WTC11 (cell line): Measurements from ENCODE around the gene PPP4C. TPM values are rescaled to one million over a fixed set of nuclear protein-coding genes. Genes with fewer than 3 reads are reported as not detected.

Experiments
- ATAC-seq: fragments of 200-7000 bp; cut with Tn5 transposase; 2 replicates; pipeline ENCODE4 v1.10.0; 2021; ENCODE audit warnings: mild to moderate bottlenecking, moderate library complexity
- CTCF ChIA-PET: fragments of 300-600 bp; sonication (Branson Sonifier 250); formaldehyde crosslinking; loops from one replicate; lab custom pipeline; 2021; ENCODE audit warnings: antibody characterized with exemption; lab: Charles Lee
- POLR2A ChIA-PET: fragments of 350-600 bp; sonication (Branson Sonifier 250); formaldehyde crosslinking; loops from one replicate; lab custom pipeline; 2021; ENCODE audit warnings: antibody characterized with exemption; lab: Charles Lee
- DNase-seq: peaks from one replicate; pipeline ENCODE4 v3.0.0; 2021; ENCODE audit warnings: low spot score
- H3K27ac Mint-ChIP-seq: 2 replicates; pipeline ENCODE4 v1.8.0; 2021; ENCODE audit warnings: mixed read lengths
- H3K27me3 Mint-ChIP-seq: 2 replicates; pipeline ENCODE4 v1.8.0; 2021; ENCODE audit warnings: low read depth, mild to moderate bottlenecking, moderate library complexity, mixed read lengths
- H3K36me3 Mint-ChIP-seq: 2 replicates; pipeline ENCODE4 v1.8.0; 2021; ENCODE audit warnings: mixed read lengths
- H3K4me1 Mint-ChIP-seq: 2 replicates; pipeline ENCODE4 v1.8.0; 2022; ENCODE audit warnings: mixed read lengths
- H3K4me3 Mint-ChIP-seq: 2 replicates; pipeline ENCODE4 v1.8.0; 2021; ENCODE audit warnings: mild to moderate bottlenecking, moderate library complexity, mixed read lengths
- H3K9me3 Mint-ChIP-seq: 2 replicates; pipeline ENCODE4 v1.8.0; 2021; ENCODE audit warnings: mixed read lengths
- ATF3 ChIP-seq: sonication (generic); formaldehyde crosslinking; conservative IDR thresholded peaks from 2 replicates; pipeline ENCODE4 v1.8.1; 2022; ENCODE audit warnings: mild to moderate bottlenecking, missing genetic modification reagents
- CDX4 ChIP-seq: fragments of 250-450 bp; sonication (Bioruptor Pico); IDR thresholded peaks from 2 replicates; pipeline ENCODE4 v1.9.0; 2021; ENCODE audit warnings: moderate library complexity, mild to moderate bottlenecking, inconsistent platforms, borderline replicate concordance
- ETV6 ChIP-seq: sonication (generic); formaldehyde crosslinking; IDR thresholded peaks from 2 replicates; pipeline ENCODE4 v1.8.1; 2022; ENCODE audit warnings: mild to moderate bottlenecking, missing genetic modification reagents
- JAZF1 ChIP-seq: fragments of 250-450 bp; sonication (Bioruptor Pico); IDR thresholded peaks from 2 replicates; pipeline ENCODE4 v1.9.0; 2021; ENCODE audit warnings: moderate library complexity, mild to moderate bottlenecking, inconsistent platforms
- MLX ChIP-seq: sonication (generic); formaldehyde crosslinking; IDR thresholded peaks from 2 replicates; pipeline ENCODE4 v1.8.1; 2023; ENCODE audit warnings: mild to moderate bottlenecking, missing genetic modification reagents, moderate library complexity
- MYBL2 ChIP-seq: sonication (generic); formaldehyde crosslinking; IDR thresholded peaks from 2 replicates; pipeline ENCODE4 v1.8.1; 2023; ENCODE audit warnings: mild to moderate bottlenecking, moderate library complexity, missing genetic modification reagents
- NFE2L1 ChIP-seq: sonication (generic); formaldehyde crosslinking; IDR thresholded peaks from 2 replicates; pipeline ENCODE4 v1.8.1; 2023; ENCODE audit warnings: missing genetic modification reagents
- RELA ChIP-seq: sonication (generic); formaldehyde crosslinking; IDR thresholded peaks from 2 replicates; pipeline ENCODE4 v1.8.1; 2022; ENCODE audit warnings: missing genetic modification reagents, mild to moderate bottlenecking, borderline replicate concordance
- RORB ChIP-seq: fragments of 250-450 bp; sonication (Bioruptor Pico); IDR thresholded peaks from 2 replicates; pipeline ENCODE4 v1.9.0; 2021; ENCODE audit warnings: mild to moderate bottlenecking
- SMAD3 ChIP-seq: sonication (generic); formaldehyde crosslinking; IDR thresholded peaks from 2 replicates; pipeline ENCODE4 v1.8.0; 2022; ENCODE audit warnings: missing genetic modification reagents, mild to moderate bottlenecking, borderline replicate concordance
- SOX15 ChIP-seq: fragments of 250-450 bp; sonication (Bioruptor Pico); IDR thresholded peaks from 2 replicates; pipeline ENCODE4 v1.9.0; 2021; ENCODE audit warnings: mild to moderate bottlenecking
- TEAD1 ChIP-seq: sonication (generic); formaldehyde crosslinking; IDR thresholded peaks from 2 replicates; pipeline ENCODE4 v1.8.0; 2022; ENCODE audit warnings: mild to moderate bottlenecking, missing genetic modification reagents
- ZNF121 ChIP-seq: sonication (generic); formaldehyde crosslinking; IDR thresholded peaks from 2 replicates; pipeline ENCODE4 v1.8.0; 2023; ENCODE audit warnings: missing genetic modification reagents
- ZNF423 ChIP-seq: fragments of 250-450 bp; sonication (Bioruptor Pico); IDR thresholded peaks from 2 replicates; pipeline ENCODE4 v2.1.2; 2022; ENCODE audit warnings: mild to moderate bottlenecking, moderate library complexity
- ZNF425 ChIP-seq: fragments of 250-450 bp; sonication (Bioruptor Pico); conservative IDR thresholded peaks from 2 replicates; pipeline ENCODE4 v1.9.0; 2021; ENCODE audit warnings: mild to moderate bottlenecking
- ZNF532 ChIP-seq: fragments of 250-450 bp; sonication (Bioruptor Pico); IDR thresholded peaks from 2 replicates; pipeline ENCODE4 v1.9.0; 2021; ENCODE audit warnings: mild to moderate bottlenecking, borderline replicate concordance
- total RNA-seq: library from RNA; stranded (reverse); gene quantifications from 3 replicates; pipeline ENCODE4 v1.2.3, GENCODE V29; 2021
- TF ChIP-seq, protein P1 (sequence below): sonication (generic); formaldehyde crosslinking; IDR thresholded peaks from 2 replicates; pipeline ENCODE4 v1.8.0; 2023; ENCODE audit warnings: missing genetic modification reagents
- TF ChIP-seq, protein P2 (sequence below): fragments of 250-450 bp; sonication (Bioruptor Pico); IDR thresholded peaks from 2 replicates; pipeline ENCODE4 v1.9.0; 2021; ENCODE audit warnings: mild to moderate bottlenecking
- TF ChIP-seq, protein P3 (sequence below): sonication (generic); formaldehyde crosslinking; IDR thresholded peaks from 2 replicates; pipeline ENCODE4 v1.8.1; 2023; ENCODE audit warnings: mild to moderate bottlenecking, missing genetic modification reagents

Gene PPP4C
- total RNA-seq, 1 experiment from 2014 or later = 164 TPM

DNA sequence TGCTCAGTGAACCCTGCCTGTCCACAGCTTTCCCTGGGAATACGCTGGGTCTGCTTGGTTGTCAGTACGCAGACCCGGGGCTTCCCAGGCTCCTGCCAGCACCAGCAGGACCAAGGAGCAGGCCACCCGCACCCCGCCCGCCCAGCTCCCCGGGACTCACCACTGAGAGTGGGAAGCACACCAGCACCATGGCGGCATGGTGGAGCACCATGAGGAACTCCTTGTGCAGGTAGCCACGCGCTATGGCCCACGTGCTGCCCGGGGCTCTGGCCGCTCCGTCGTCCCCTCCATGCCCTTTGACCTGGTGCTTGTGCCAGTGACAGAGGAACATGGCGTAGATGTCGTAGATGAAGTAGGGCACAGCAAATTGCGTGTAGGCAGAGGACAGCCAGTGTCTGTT lies 49.3 kb upstream of the PPP4C start:
- Mint-ChIP-seq H3K36me3 (no peaks in the 10 kb centered on the region), H3K27ac (no peak overlapping the region), H3K27me3 (peaks cover 5% of the 10 kb centered on the region; the same call in 1 of the 2 replicates), H3K9me3 (no peaks in the 10 kb centered on the region), H3K4me1 (peaks cover 25% of the 10 kb centered on the region)
- no peak for ATAC-seq
- TF ChIP-seq JAZF1 (CRISPR knock-in tag) = no peak
- no peak for TF ChIP-seq ZNF121
- TF ChIP-seq, all 79 proteins: peak for 0
- ChIA-PET CTCF (no interaction called here), POLR2A (no interaction called here)
- DNase-seq = no peak
- no peak overlapping the region for H3K4me3 Mint-ChIP-seq

DNA sequence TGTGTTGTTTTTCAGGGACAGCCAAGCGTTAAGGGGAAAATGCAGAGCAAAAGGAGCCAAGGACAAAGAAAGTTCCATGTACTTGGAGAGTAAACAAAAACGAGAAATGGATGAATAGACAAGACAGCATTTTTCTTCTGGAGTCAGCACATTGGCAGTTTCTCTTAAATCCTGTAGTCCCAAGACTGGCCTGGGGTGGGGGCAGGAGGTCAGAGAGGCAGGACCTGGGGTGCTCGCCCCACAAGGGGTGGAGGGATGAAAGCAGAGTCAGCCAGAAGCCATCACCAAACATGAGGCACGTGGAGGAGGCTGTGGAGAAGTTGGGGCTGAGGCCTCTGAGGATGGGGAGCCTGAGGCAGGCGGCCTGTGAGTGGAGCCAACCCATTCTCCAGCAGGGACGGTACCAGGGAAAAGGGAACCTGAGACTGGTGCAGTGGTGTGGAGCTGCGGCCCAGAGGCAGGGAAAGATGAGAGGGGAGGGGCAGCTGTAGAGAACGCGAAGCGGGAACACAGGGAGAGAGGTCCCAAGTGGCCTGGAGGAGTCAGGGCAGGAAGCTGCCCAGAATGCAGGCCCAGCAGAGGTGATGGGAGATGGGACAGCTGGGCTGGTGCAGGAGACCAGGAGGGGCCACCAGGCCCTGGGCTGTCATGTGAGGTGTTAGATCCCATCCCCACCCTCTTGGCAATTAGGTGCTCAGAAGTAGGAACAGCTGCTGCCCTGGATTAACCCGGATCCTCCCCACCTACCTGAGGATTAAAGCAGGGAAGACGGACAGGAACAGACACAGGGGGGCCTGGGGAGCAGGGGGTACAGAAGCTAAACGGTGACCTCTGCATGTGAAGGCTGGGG lies 48.0 kb upstream of the PPP4C start:
- Mint-ChIP-seq H3K27me3 (peaks cover 13% of the 10 kb centered on the region), H3K36me3 (no peaks in the 10 kb centered on the region)
- no peak for DNase-seq
- no peak; the same call in 1 of the 2 replicates for ATAC-seq
- CTCF ChIA-PET = interaction anchor here (0.6 to 1.6 kb wide), 12 partner anchors 10 to 402 kb away, joined by 3 to 6 read pairs (median 3); partner anchors contain the start of genes DCTPP1 and SEZ6L2
- TF ChIP-seq, protein P1, sequence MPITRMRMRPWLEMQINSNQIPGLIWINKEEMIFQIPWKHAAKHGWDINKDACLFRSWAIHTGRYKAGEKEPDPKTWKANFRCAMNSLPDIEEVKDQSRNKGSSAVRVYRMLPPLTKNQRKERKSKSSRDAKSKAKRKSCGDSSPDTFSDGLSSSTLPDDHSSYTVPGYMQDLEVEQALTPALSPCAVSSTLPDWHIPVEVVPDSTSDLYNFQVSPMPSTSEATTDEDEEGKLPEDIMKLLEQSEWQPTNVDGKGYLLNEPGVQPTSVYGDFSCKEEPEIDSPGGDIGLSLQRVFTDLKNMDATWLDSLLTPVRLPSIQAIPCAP (CRISPR knock-in tag) = no peak
- TF ChIP-seq ZNF425 (CRISPR knock-in tag) (no peak), ATF3 (CRISPR knock-in tag) (no peak), ZNF423 (CRISPR knock-in tag) (no peak), NFE2L1 (CRISPR knock-in tag) (no peak), MLX (CRISPR knock-in tag) (no peak), SMAD3 (no peak), SOX15 (CRISPR knock-in tag) (no peak), ETV6 (no peak), RORB (CRISPR knock-in tag) (no peak), CDX4 (CRISPR knock-in tag) (no peak), ZNF532 (CRISPR knock-in tag) (no peak), RELA (CRISPR knock-in tag) (no peak), TEAD1 (no peak), MYBL2 (CRISPR knock-in tag) (no peak)
- TF ChIP-seq, protein P2, sequence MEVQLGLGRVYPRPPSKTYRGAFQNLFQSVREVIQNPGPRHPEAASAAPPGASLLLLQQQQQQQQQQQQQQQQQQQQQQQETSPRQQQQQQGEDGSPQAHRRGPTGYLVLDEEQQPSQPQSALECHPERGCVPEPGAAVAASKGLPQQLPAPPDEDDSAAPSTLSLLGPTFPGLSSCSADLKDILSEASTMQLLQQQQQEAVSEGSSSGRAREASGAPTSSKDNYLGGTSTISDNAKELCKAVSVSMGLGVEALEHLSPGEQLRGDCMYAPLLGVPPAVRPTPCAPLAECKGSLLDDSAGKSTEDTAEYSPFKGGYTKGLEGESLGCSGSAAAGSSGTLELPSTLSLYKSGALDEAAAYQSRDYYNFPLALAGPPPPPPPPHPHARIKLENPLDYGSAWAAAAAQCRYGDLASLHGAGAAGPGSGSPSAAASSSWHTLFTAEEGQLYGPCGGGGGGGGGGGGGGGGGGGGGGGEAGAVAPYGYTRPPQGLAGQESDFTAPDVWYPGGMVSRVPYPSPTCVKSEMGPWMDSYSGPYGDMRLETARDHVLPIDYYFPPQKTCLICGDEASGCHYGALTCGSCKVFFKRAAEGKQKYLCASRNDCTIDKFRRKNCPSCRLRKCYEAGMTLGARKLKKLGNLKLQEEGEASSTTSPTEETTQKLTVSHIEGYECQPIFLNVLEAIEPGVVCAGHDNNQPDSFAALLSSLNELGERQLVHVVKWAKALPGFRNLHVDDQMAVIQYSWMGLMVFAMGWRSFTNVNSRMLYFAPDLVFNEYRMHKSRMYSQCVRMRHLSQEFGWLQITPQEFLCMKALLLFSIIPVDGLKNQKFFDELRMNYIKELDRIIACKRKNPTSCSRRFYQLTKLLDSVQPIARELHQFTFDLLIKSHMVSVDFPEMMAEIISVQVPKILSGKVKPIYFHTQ = no peak
- TF ChIP-seq, protein P3, sequence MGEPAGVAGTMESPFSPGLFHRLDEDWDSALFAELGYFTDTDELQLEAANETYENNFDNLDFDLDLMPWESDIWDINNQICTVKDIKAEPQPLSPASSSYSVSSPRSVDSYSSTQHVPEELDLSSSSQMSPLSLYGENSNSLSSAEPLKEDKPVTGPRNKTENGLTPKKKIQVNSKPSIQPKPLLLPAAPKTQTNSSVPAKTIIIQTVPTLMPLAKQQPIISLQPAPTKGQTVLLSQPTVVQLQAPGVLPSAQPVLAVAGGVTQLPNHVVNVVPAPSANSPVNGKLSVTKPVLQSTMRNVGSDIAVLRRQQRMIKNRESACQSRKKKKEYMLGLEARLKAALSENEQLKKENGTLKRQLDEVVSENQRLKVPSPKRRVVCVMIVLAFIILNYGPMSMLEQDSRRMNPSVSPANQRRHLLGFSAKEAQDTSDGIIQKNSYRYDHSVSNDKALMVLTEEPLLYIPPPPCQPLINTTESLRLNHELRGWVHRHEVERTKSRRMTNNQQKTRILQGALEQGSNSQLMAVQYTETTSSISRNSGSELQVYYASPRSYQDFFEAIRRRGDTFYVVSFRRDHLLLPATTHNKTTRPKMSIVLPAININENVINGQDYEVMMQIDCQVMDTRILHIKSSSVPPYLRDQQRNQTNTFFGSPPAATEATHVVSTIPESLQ (CRISPR knock-in tag) = no peak
- TF ChIP-seq, all 79 proteins: peak for 0
- no peak overlapping the region for H3K4me3 Mint-ChIP-seq
- POLR2A ChIA-PET = interaction anchor here (0.9 kb wide), 1 partner anchor 46 kb away, joined by 3 read pairs; no protein-coding TSS in a partner anchor
- no peak overlapping the region for H3K27ac Mint-ChIP-seq
- H3K4me1 Mint-ChIP-seq = peaks cover 35% of the 10 kb centered on the region
- no peaks in the 10 kb centered on the region for H3K9me3 Mint-ChIP-seq
